ENCODE measurements around the gene ZSWIM5. TPM values are rescaled to one million over a fixed set of nuclear protein-coding genes. Genes with fewer than 3 reads are reported as not detected.
"Not testable (repeated sequence)": the region's sequence is repeated elsewhere in the genome, so short reads cannot be mapped to it uniquely, and the experiment has no call there.

The ZSWIM5 gene
- total RNA-seq, 1 experiment from 2014 or later, result 1.4 TPM

GRCh38 chr1:45103534-45103933, 102.9 kb downstream of the ZSWIM5 start:
- Histone ChIP-seq H3K9me2 (replicated peaks; ENCODE audit: low read length) (no peaks in the 10 kb centered on the region), H3K9me3 (ENCODE audit: low read length) (no peaks in the 10 kb centered on the region), H3K9ac (ENCODE audit: low read length) (no peak overlapping the region), H3F3A (ENCODE audit: low read length, unreplicated experiment) (no peaks in the 10 kb centered on the region), H2AFZ (ENCODE audit: low read length) (no peak overlapping the region), H4K20me1 (ENCODE audit: low read length) (no peaks in the 10 kb centered on the region), H3K4me2 (ENCODE audit: low read length) (no peak overlapping the region), H3K27ac (ENCODE audit: low read length) (no peak overlapping the region), H3K27me3 (ENCODE audit: low read length) (no peaks in the 10 kb centered on the region), H3K36me3 (ENCODE audit: low read depth, low read length) (no peaks in the 10 kb centered on the region), H3K4me3 (ENCODE audit: low read length) (no peak overlapping the region), H3K79me2 (ENCODE audit: low read length) (no peaks in the 10 kb centered on the region), H3K4me1 (ENCODE audit: insufficient read depth, low read length) (no peaks in the 10 kb centered on the region)
- TF ChIP-seq EZH2phosphoT487 (IDR thresholded peaks at IDR 0.05; ENCODE audit: borderline replicate concordance, low read length), result no peak
- TF ChIP-seq CTCF (conservative IDR thresholded peaks at IDR 0.05; ENCODE audit: low read depth, low read length), result no peak
- TF ChIP-seq EZH2 (IDR thresholded peaks at IDR 0.05; ENCODE audit: low read length, unreplicated experiment), result no peak
- ATAC-seq (no peak), DNase-seq (no peak)
- intact Hi-C loops (cut with micrococcal nuclease), result no loop called here
- no TSS peak for BruUV-seq (replicated peaks)
- POLR2A ChIA-PET (ENCODE audit: unreplicated experiment), result no interaction called here
- CTCF ChIA-PET, result no interaction called here

- H3K4me1 ChIP-seq (ENCODE audit: insufficient read depth, low read length), result no peaks in the 10 kb centered on the region
- no TSS peak for BruUV-seq (replicated peaks)
- no peaks in the 10 kb centered on the region for H3K27me3 ChIP-seq (ENCODE audit: low read length)
- no peak overlapping the region for H2AFZ ChIP-seq (ENCODE audit: low read length)
- ATAC-seq (no peak), DNase-seq (no peak)
- POLR2A ChIA-PET (ENCODE audit: unreplicated experiment), result no interaction called here
- CTCF ChIA-PET, result no interaction called here
- no peak overlapping the region for H3K4me2 ChIP-seq (ENCODE audit: low read length)
- no peaks in the 10 kb centered on the region for H3F3A ChIP-seq (ENCODE audit: low read length, unreplicated experiment)
- H3K9me2 ChIP-seq (replicated peaks; ENCODE audit: low read length), result no peaks in the 10 kb centered on the region
- intact Hi-C loops (cut with micrococcal nuclease), result no loop called here
- no peaks in the 10 kb centered on the region for H3K79me2 ChIP-seq (ENCODE audit: low read length)
- H3K4me3 ChIP-seq (ENCODE audit: low read length), result no peak overlapping the region
- TF ChIP-seq EZH2 (IDR thresholded peaks at IDR 0.05; ENCODE audit: low read length, unreplicated experiment), result no peak
- no peaks in the 10 kb centered on the region for H4K20me1 ChIP-seq (ENCODE audit: low read length)
- H3K9me3 ChIP-seq (ENCODE audit: low read length), result no peaks in the 10 kb centered on the region
- H3K36me3 ChIP-seq (ENCODE audit: low read depth, low read length), result no peaks in the 10 kb centered on the region
- H3K27ac ChIP-seq (ENCODE audit: low read length), result no peak overlapping the region
- H3K9ac ChIP-seq (ENCODE audit: low read length), result no peak overlapping the region
Observed at GRCh38 chr1:45101947-45102346, 104.5 kb downstream of the ZSWIM5 start.

- POLR2A ChIA-PET (ENCODE audit: unreplicated experiment); ATAC-seq: not testable (repeated sequence)
Observed at GRCh38 chr1:45101528-45101927, 104.9 kb downstream of the ZSWIM5 start.

GRCh38 chr1:45097944-45098343, 108.5 kb downstream of the ZSWIM5 start:
- BruUV-seq (replicated peaks), result no TSS peak
- Histone ChIP-seq H4K20me1 (ENCODE audit: low read length) (no peaks in the 10 kb centered on the region), H3K4me2 (ENCODE audit: low read length) (no peak overlapping the region), H3K4me1 (ENCODE audit: insufficient read depth, low read length) (no peaks in the 10 kb centered on the region), H3K36me3 (ENCODE audit: low read depth, low read length) (no peaks in the 10 kb centered on the region), H3K4me3 (ENCODE audit: low read length) (no peak overlapping the region), H3K9ac (ENCODE audit: low read length) (no peak overlapping the region), H3K27ac (ENCODE audit: low read length) (no peak overlapping the region), H3K27me3 (ENCODE audit: low read length) (no peaks in the 10 kb centered on the region), H3K9me3 (ENCODE audit: low read length) (no peaks in the 10 kb centered on the region), H3K79me2 (ENCODE audit: low read length) (no peaks in the 10 kb centered on the region), H2AFZ (ENCODE audit: low read length) (no peak overlapping the region), H3K9me2 (replicated peaks; ENCODE audit: low read length) (no peaks in the 10 kb centered on the region), H3F3A (ENCODE audit: low read length, unreplicated experiment) (no peaks in the 10 kb centered on the region)
- TF ChIP-seq EZH2 (IDR thresholded peaks at IDR 0.05; ENCODE audit: low read length, unreplicated experiment) (no peak), EZH2phosphoT487 (IDR thresholded peaks at IDR 0.05; ENCODE audit: borderline replicate concordance, low read length) (no peak), CTCF (conservative IDR thresholded peaks at IDR 0.05; ENCODE audit: low read depth, low read length) (no peak)
- ChIA-PET POLR2A (ENCODE audit: unreplicated experiment) (no interaction called here), CTCF (no interaction called here)
- ATAC-seq (no peak), DNase-seq (peak; percentile 17)
- intact Hi-C loops (cut with micrococcal nuclease), result no loop called here

More at GRCh38 chr1:45101528-45101927, 104.9 kb downstream of the ZSWIM5 start:
- H3K9me3 ChIP-seq (ENCODE audit: low read length); H3K4me3 ChIP-seq (ENCODE audit: low read length); H4K20me1 ChIP-seq (ENCODE audit: low read length); H3F3A ChIP-seq (ENCODE audit: low read length, unreplicated experiment); intact Hi-C loops (cut with micrococcal nuclease); H3K27ac ChIP-seq (ENCODE audit: low read length); DNase-seq; H3K36me3 ChIP-seq (ENCODE audit: low read depth, low read length); H3K4me1 ChIP-seq (ENCODE audit: insufficient read depth, low read length); H3K9ac ChIP-seq (ENCODE audit: low read length); CTCF ChIA-PET; H3K9me2 ChIP-seq (replicated peaks; ENCODE audit: low read length); H2AFZ ChIP-seq (ENCODE audit: low read length); H3K79me2 ChIP-seq (ENCODE audit: low read length); H3K4me2 ChIP-seq (ENCODE audit: low read length); H3K27me3 ChIP-seq (ENCODE audit: low read length); BruUV-seq (replicated peaks): not testable (repeated sequence)

Data from PC-3 (cell line).